IMR-90 (cell line): ENCODE results near the gene PAGE1.

Experiments
- CHD1 ChIP-seq: IDR thresholded peaks from 2 replicates; pipeline ENCODE4 v1.6.1; 2012; ENCODE audit warnings: low read depth, low read length, improper control_type of control experiment
- CTCF ChIP-seq: conservative IDR thresholded peaks from 2 replicates; pipeline ENCODE4 v1.5.1; 2012; ENCODE audit warnings: mild to moderate bottlenecking, low read depth, low read length, improper control_type of control experiment
- MAFK ChIP-seq: IDR thresholded peaks from 2 replicates; pipeline ENCODE4 v1.6.1; 2012; ENCODE audit warnings: low read depth, low read length, improper control_type of control experiment
- MXI1 ChIP-seq: IDR thresholded peaks from 2 replicates; pipeline ENCODE4 v1.6.1; 2012; ENCODE audit warnings: low read depth, mild to moderate bottlenecking, low read length, moderate library complexity, borderline replicate concordance
- POLR2A ChIP-seq: IDR thresholded peaks from 2 replicates; pipeline ENCODE4 v1.6.1; 2012; ENCODE audit warnings: mild to moderate bottlenecking, low read depth, low read length
- RAD21 ChIP-seq: IDR thresholded peaks from 2 replicates; pipeline ENCODE4 v1.6.1; 2012; ENCODE audit warnings: low read length, improper control_type of control experiment
- RCOR1 ChIP-seq: IDR thresholded peaks from 2 replicates; pipeline ENCODE4 v1.6.1; 2012; ENCODE audit warnings: mild to moderate bottlenecking, low read length, improper control_type of control experiment; ENCODE audit not compliant: insufficient replicate concordance

GRCh38 chrX:49710744-49711319 lies 15.0 kb upstream of the PAGE1 start:
- TF ChIP-seq CTCF (no peak), RCOR1 (no peak), MAFK (no peak), RAD21 (no peak), MXI1 (no peak), POLR2A (no peak), CHD1 (no peak)
